H9 (cell line): ENCODE results near the gene HAND1. TPM values are rescaled to one million over a fixed set of nuclear protein-coding genes. Genes with fewer than 3 reads are reported as not detected.

Source experiments
- DNase-seq: peaks from one replicate; pipeline ENCODE4 v3.0.0-alpha.2; 2017
- H2AFZ ChIP-seq: one replicate; pipeline ENCODE4 v1.6.1; 2013; ENCODE audit warnings: mild to moderate bottlenecking, low read length, control low read depth, moderate library complexity
- H2AK5ac ChIP-seq: 2 replicates; pipeline ENCODE4 v1.6.1; 2013; ENCODE audit warnings: low read length, control low read depth, mixed read lengths; ENCODE audit not compliant: insufficient read length
- H2BK120ac ChIP-seq: one replicate; pipeline ENCODE4 v1.6.1; 2013; ENCODE audit warnings: low read depth, mild to moderate bottlenecking, low read length, control low read depth, inconsistent platforms; ENCODE audit not compliant: poor library complexity, severe bottlenecking
- H2BK12ac ChIP-seq: 2 replicates; pipeline ENCODE4 v1.6.1; 2013; ENCODE audit warnings: low read length, control low read depth, mixed read lengths, low read depth; ENCODE audit not compliant: insufficient read length
- H2BK15ac ChIP-seq: 2 replicates; pipeline ENCODE4 v1.6.1; 2013; ENCODE audit warnings: low read depth, low read length, control low read depth
- H2BK20ac ChIP-seq: one replicate; pipeline ENCODE4 v1.6.1; 2013; ENCODE audit warnings: low read depth, mild to moderate bottlenecking, low read length, control low read depth, inconsistent platforms; ENCODE audit not compliant: poor library complexity, severe bottlenecking
- H2BK5ac ChIP-seq: 2 replicates; pipeline ENCODE4 v1.6.1; 2013; ENCODE audit warnings: low read length, control low read depth, mixed read lengths; ENCODE audit not compliant: insufficient read length
- H3K14ac ChIP-seq: 2 replicates; pipeline ENCODE4 v1.6.1; 2013; ENCODE audit warnings: low read length, control low read depth; ENCODE audit not compliant: insufficient read depth
- H3K18ac ChIP-seq: 2 replicates; pipeline ENCODE4 v1.6.1; 2013; ENCODE audit warnings: low read depth, mild to moderate bottlenecking, mixed read lengths, low read length, control low read depth; ENCODE audit not compliant: insufficient read length
- H3K23ac ChIP-seq: 2 replicates; pipeline ENCODE4 v1.6.1; 2013; ENCODE audit warnings: low read length, control low read depth, mixed read lengths, low read depth; ENCODE audit not compliant: insufficient read length
- H3K23me2 ChIP-seq: 2 replicates; pipeline ENCODE4 v1.6.1; 2013; ENCODE audit warnings: low read depth, mild to moderate bottlenecking, mixed read lengths, low read length, control low read depth; ENCODE audit not compliant: insufficient read length, poor library complexity, severe bottlenecking
- H3K27ac ChIP-seq: 2 replicates; pipeline ENCODE4 v1.5.1; 2013; ENCODE audit warnings: low read length, control low read depth, mixed read lengths, low read depth; ENCODE audit not compliant: insufficient read length
- H3K27me3 ChIP-seq: 2 replicates; pipeline ENCODE4 v1.6.1; 2013; ENCODE audit warnings: low read length, control low read depth, inconsistent platforms; ENCODE audit not compliant: insufficient read depth
- H3K4ac ChIP-seq: 2 replicates; pipeline ENCODE4 v1.6.1; 2013; ENCODE audit warnings: low read depth, mild to moderate bottlenecking, control low read depth, inconsistent platforms, low read length, moderate library complexity
- H3K4me1 ChIP-seq: 2 replicates; pipeline ENCODE4 v1.6.1; 2013; ENCODE audit warnings: low read length, control low read depth, inconsistent platforms; ENCODE audit not compliant: insufficient read depth
- H3K4me2 ChIP-seq: 2 replicates; pipeline ENCODE4 v1.6.1; 2013; ENCODE audit warnings: low read length, control low read depth, mixed read lengths; ENCODE audit not compliant: insufficient read length, insufficient read depth
- H3K56ac ChIP-seq: 2 replicates; pipeline ENCODE4 v1.6.1; 2013; ENCODE audit warnings: low read depth, mild to moderate bottlenecking, mixed read lengths, low read length, control low read depth; ENCODE audit not compliant: insufficient read length
- H3K79me1 ChIP-seq: 2 replicates; pipeline ENCODE4 v1.6.1; 2013; ENCODE audit warnings: low read depth, mild to moderate bottlenecking, moderate library complexity, low read length, control low read depth, inconsistent platforms; ENCODE audit not compliant: insufficient read depth, poor library complexity, severe bottlenecking
- H3K79me2 ChIP-seq: 2 replicates; pipeline ENCODE4 v1.6.1; 2013; ENCODE audit warnings: low read length, control low read depth, inconsistent platforms; ENCODE audit not compliant: insufficient read depth
- H3K9ac ChIP-seq: 2 replicates; pipeline ENCODE4 v1.6.1; 2013; ENCODE audit warnings: low read length, control low read depth, mixed read lengths; ENCODE audit not compliant: insufficient read length; ENCODE audit errors: extremely low read depth
- H3K9me3 ChIP-seq: one replicate; pipeline ENCODE4 v1.6.1; 2013; ENCODE audit warnings: low read depth, low read length, inconsistent platforms; ENCODE audit not compliant: control insufficient read depth
- H3T11ph ChIP-seq: one replicate; pipeline ENCODE4 v1.6.1; 2013; ENCODE audit warnings: mild to moderate bottlenecking, low read length, control low read depth, inconsistent platforms
- H4K20me1 ChIP-seq: one replicate; pipeline ENCODE4 v1.6.1; 2013; ENCODE audit not compliant: control insufficient read depth, insufficient read length, insufficient read depth
- H4K5ac ChIP-seq: 2 replicates; pipeline ENCODE4 v1.6.1; 2013; ENCODE audit warnings: low read depth, mild to moderate bottlenecking, mixed read lengths, low read length, control low read depth; ENCODE audit not compliant: insufficient read length
- H4K8ac ChIP-seq: replicated peaks from 2 replicates; pipeline ENCODE4 v1.6.1; 2013; ENCODE audit warnings: low read length, control low read depth, mixed read lengths, low read depth; ENCODE audit not compliant: insufficient read length
- H4K91ac ChIP-seq: 2 replicates; pipeline ENCODE4 v1.6.1; 2013; ENCODE audit warnings: low read depth, mild to moderate bottlenecking, moderate library complexity, mixed read lengths, low read length, control low read depth; ENCODE audit not compliant: insufficient read length
- H3K27ac Mint-ChIP-seq, 3 experiments: 2 replicates in 2 of 3; 3 replicates in 1 of 3; pipeline ENCODE4 v1.8.0; 2020 to 2021; ENCODE audit warnings: mixed read lengths in 3 of 3, mild to moderate bottlenecking in 1 of 3, moderate library complexity in 1 of 3
- H3K27me3 Mint-ChIP-seq: 2 replicates; pipeline ENCODE4 v1.8.0; 2021; ENCODE audit warnings: low read depth, mild to moderate bottlenecking, moderate library complexity, mixed read lengths
- H3K36me3 Mint-ChIP-seq, 3 experiments: 2 replicates in 2 of 3; 3 replicates in 1 of 3; pipeline ENCODE4 v1.8.0; 2020 to 2021; ENCODE audit warnings: low read depth in 3 of 3, mixed read lengths in 3 of 3; ENCODE audit not compliant: insufficient read depth in 1 of 3
- H3K4me1 Mint-ChIP-seq, 2 experiments: 2 replicates each; pipeline ENCODE4 v1.8.0; 2020; ENCODE audit warnings: mixed read lengths in 2 of 2
- H3K4me3 Mint-ChIP-seq, 2 experiments: 2 replicates in 1 of 2; 3 replicates in 1 of 2; pipeline ENCODE4 v1.8.0; 2020 to 2021; ENCODE audit warnings: mild to moderate bottlenecking in 2 of 2, mixed read lengths in 2 of 2, moderate library complexity in 1 of 2
- H3K9me3 Mint-ChIP-seq, 2 experiments: 2 replicates in 1 of 2; 3 replicates in 1 of 2; pipeline ENCODE4 v1.8.0; 2020; ENCODE audit warnings: mild to moderate bottlenecking in 2 of 2, mixed read lengths in 2 of 2, moderate library complexity in 1 of 2
- WGBS: extraction: QIAGEN DNeasy Blood & Tissue Kit; methylation state at CpG from one replicate; pipeline ENCODE4 v1.1.7; 2013; ENCODE audit warnings: missing lambda C conversion rate, low lambda C conversion rate, mixed read lengths; ENCODE audit not compliant: insufficient read length; ENCODE audit errors: extremely low coverage; 5-methylcytosine and 5-hydroxymethylcytosine counted together
- total RNA-seq: library from RNA; stranded (reverse); gene quantifications from 2 replicates; pipeline ENCODE4 v1.2.1, GENCODE V29; 2021
- TF ChIP-seq, protein P1 (sequence below): fragments of 200-600 bp; sonication (generic); conservative IDR thresholded peaks from 3 replicates; pipeline ENCODE4 v1.8.0; 2021; ENCODE audit warnings: antibody characterized with exemption, mild to moderate bottlenecking

The HAND1 gene
- total RNA-seq, 1 experiment from 2014 or later, result not detected

DNA sequence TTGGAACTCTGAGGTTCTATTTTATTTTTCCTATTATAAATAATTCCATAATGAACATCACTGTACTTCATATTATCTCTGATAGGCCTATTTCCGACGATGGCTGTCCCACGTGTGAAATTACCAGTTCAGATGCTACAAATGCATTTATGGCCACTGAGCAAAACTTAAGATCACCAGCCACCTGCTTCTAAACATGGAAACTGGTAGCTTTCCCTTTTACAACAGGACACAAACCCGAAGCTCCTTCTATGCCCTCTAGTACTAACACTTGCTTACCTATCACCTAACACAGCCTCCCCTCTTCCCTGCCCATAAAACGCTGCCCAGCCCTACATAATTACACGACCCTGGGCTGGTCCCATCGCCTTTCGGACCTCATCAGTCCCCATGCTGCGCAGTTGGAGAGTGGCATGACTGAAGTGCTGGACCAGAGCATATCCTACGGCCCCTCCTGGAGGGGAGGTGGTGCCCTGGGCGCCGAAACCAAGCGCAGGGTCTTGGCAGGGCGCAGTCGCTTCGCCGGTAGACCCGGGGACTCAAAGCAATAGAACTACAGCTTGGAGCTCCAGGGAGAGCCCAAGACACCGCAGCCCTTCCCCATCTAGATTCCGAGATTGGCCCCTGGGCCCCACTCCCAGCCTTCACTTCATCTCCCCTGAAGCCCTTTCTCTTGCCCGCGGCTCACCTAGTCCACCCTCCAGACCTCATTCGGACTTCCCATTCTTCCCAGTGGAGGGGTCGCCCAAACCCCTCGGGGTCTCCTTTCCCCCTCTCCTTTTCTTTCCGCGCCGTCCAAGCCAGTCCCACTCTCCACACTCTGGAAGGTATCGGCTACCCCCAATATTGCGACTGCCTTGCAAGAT, 33.2 kb downstream of the HAND1 start:
- H3K27me3 ChIP-seq, result no peaks in the 10 kb centered on the region
- no peaks in the 10 kb centered on the region for H3K9me3 ChIP-seq
- H3K4ac ChIP-seq, result no peak overlapping the region
- H3K23ac ChIP-seq, result no peak overlapping the region
- peaks cover 3% of the 10 kb centered on the region; the same call in 1 of the 2 replicates for H3K27me3 Mint-ChIP-seq
- no peak overlapping the region for H2BK5ac ChIP-seq
- no peaks in the 10 kb centered on the region for H4K20me1 ChIP-seq
- H3K27ac ChIP-seq, result no peak overlapping the region
- no peak overlapping the region for H4K8ac ChIP-seq
- no peak overlapping the region for H3T11ph ChIP-seq
- H2AK5ac ChIP-seq, result no peak overlapping the region
- H3K27ac Mint-ChIP-seq, result no peak overlapping the region
- H3K79me1 ChIP-seq, result peaks cover 3% of the 10 kb centered on the region
- H4K91ac ChIP-seq, result no peak overlapping the region
- peaks cover 13% of the 10 kb centered on the region for H3K23me2 ChIP-seq
- no peak overlapping the region for H4K5ac ChIP-seq
- no peak overlapping the region for H2BK20ac ChIP-seq
- peaks cover 14 to 19% of the 10 kb centered on the region in 2 experiments for H3K4me1 Mint-ChIP-seq
- H2BK120ac ChIP-seq, result no peak overlapping the region
- peak overlapping the region; percentile 24 for H2AFZ ChIP-seq
- peak overlapping the region; percentile 93 to 99 for H3K4me3 Mint-ChIP-seq
- H3K79me2 ChIP-seq, result no peaks in the 10 kb centered on the region
- no peak overlapping the region for H3K18ac ChIP-seq
- no peak overlapping the region for H2BK15ac ChIP-seq
- DNase-seq, result peak; percentile 51
- TF ChIP-seq, protein P1, sequence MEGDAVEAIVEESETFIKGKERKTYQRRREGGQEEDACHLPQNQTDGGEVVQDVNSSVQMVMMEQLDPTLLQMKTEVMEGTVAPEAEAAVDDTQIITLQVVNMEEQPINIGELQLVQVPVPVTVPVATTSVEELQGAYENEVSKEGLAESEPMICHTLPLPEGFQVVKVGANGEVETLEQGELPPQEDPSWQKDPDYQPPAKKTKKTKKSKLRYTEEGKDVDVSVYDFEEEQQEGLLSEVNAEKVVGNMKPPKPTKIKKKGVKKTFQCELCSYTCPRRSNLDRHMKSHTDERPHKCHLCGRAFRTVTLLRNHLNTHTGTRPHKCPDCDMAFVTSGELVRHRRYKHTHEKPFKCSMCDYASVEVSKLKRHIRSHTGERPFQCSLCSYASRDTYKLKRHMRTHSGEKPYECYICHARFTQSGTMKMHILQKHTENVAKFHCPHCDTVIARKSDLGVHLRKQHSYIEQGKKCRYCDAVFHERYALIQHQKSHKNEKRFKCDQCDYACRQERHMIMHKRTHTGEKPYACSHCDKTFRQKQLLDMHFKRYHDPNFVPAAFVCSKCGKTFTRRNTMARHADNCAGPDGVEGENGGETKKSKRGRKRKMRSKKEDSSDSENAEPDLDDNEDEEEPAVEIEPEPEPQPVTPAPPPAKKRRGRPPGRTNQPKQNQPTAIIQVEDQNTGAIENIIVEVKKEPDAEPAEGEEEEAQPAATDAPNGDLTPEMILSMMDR, result no peak
- H3K36me3 Mint-ChIP-seq, result peaks cover 2 to 16% (median 14%) of the 10 kb centered on the region in 3 experiments; a peak in 6 of 7 replicates
- H3K4me1 ChIP-seq, result no peaks in the 10 kb centered on the region
- peak overlapping the region; percentile 66 for H3K9ac ChIP-seq
- no peak overlapping the region; the same call in 1 of the 2 replicates for H3K14ac ChIP-seq
- H2BK12ac ChIP-seq, result no peak overlapping the region
- no peaks in the 10 kb centered on the region for H3K9me3 Mint-ChIP-seq
- peak overlapping the region; percentile 98 for H3K4me2 ChIP-seq
- H3K56ac ChIP-seq, result no peak overlapping the region
- no CpG with 5 or more reads among the region's 30 CpGs for WGBS
